ENCODE measurements around the gene PALB2.
A peak's percentile ranks its signal among the peaks of the same experiment; 100 is the strongest.
"Not testable (repeated sequence)": the region's sequence is repeated elsewhere in the genome, so short reads cannot be mapped to it uniquely, and the experiment has no call there.

PALB2 gene

DNA sequence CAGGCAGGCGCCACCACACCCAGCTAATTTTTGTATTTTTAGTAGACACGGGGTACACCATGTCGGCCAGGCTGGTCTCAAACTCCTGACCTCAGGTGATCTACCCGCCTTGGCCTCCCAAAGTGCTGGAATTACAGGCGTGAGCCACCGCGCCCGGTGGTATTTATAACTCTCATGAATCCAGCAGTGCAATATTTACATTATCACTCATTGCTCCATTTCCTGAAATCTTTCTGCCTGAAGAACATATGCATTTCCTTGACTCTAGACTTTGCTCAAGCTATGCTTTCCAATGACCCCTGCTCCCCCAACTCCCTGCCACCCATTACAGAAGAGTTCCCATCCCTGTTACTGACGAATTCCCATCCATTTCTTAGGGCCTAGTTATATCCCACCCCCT, 25.3 kb downstream of the PALB2 start:
- DNase-seq (ENCODE audit: low read depth in 2 of 2), result no peak
- H3K4me3 ChIP-seq (replicated peaks in 1 of 2; ENCODE audit: low read depth in 2 of 2, low read length in 2 of 2), result no peak overlapping the region
- TF ChIP-seq, protein P1, sequence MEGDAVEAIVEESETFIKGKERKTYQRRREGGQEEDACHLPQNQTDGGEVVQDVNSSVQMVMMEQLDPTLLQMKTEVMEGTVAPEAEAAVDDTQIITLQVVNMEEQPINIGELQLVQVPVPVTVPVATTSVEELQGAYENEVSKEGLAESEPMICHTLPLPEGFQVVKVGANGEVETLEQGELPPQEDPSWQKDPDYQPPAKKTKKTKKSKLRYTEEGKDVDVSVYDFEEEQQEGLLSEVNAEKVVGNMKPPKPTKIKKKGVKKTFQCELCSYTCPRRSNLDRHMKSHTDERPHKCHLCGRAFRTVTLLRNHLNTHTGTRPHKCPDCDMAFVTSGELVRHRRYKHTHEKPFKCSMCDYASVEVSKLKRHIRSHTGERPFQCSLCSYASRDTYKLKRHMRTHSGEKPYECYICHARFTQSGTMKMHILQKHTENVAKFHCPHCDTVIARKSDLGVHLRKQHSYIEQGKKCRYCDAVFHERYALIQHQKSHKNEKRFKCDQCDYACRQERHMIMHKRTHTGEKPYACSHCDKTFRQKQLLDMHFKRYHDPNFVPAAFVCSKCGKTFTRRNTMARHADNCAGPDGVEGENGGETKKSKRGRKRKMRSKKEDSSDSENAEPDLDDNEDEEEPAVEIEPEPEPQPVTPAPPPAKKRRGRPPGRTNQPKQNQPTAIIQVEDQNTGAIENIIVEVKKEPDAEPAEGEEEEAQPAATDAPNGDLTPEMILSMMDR (IDR thresholded peaks at IDR 0.05; ENCODE audit: low read depth, low read length), result no peak

DNA sequence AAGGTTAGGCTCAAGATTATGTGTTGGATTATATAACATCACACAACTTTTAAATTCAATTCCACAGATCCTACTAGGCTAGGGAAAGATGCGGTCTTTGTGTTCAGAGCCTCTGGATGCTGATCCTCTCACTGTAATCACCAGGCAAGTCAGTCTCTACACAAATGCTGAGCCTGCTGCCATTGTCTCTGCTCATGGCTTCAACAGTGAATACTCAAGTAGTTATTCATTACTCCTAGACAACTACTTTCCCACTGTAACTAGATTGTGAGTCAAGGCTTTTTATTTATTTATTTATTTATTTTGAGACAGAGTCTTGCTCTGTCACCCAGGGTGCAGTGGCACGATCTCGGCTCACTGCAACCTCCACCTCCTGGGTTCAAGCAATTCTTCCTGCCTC, 29.2 kb downstream of the PALB2 start:
- DNase-seq (ENCODE audit: low read depth in 2 of 2), result no peak
- TF ChIP-seq, protein P1 (IDR thresholded peaks at IDR 0.05; ENCODE audit: low read depth, low read length), result no peak
- H3K4me3 ChIP-seq (replicated peaks in 1 of 2; ENCODE audit: low read depth in 2 of 2, low read length in 2 of 2), result no peak overlapping the region

DNA sequence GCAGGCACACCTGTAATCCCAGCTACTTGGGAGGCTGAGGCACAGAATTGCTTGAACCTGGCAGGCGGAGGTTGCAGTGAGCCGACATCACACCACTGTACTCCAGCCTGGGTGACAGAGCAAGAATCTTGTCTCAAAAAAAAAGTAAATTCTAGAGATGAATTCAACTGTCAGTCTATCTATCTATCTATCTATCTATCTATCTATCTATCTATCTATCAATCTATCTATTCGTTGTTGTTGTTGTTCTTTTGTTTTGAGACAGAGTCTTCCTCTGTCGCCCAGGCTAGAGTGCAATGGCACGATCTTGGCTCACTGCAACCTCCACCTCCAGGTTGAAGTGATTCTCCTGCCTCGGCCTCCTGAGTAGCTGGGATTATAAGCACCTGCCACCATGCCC, 30.2 kb downstream of the PALB2 start:
- not testable (repeated sequence) for DNase-seq (ENCODE audit: low read depth in 2 of 2)

DNA sequence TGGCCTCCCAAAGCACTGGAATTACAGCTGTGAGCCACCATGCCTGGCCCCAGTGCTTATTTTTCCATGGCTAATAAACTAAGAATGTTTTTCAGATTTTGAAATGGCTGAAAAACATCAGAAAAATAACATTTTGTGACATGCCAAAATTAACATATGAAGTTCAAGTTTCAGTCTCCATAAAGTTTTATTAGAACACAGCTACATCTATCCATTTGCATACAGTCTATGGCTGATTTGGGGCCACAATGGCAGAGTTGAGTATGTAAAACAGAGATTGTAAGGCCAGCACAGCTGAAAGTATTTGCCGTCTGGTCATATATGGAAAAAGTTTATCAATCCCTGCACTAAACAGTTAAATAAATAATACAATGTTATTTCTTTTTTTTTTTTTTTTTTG, 31.2 kb downstream of the PALB2 start:
- TF ChIP-seq, protein P1 (IDR thresholded peaks at IDR 0.05; ENCODE audit: low read depth, low read length), result no peak
- H3K4me3 ChIP-seq (replicated peaks in 1 of 2; ENCODE audit: low read depth in 2 of 2, low read length in 2 of 2), result no peak overlapping the region
- DNase-seq (ENCODE audit: low read depth in 2 of 2), result no peak

More for the DNA sequence above, 30.2 kb downstream of the PALB2 start:
- H3K4me3 ChIP-seq (replicated peaks in 1 of 2; ENCODE audit: low read depth in 2 of 2, low read length in 2 of 2), result not testable (repeated sequence)

DNA sequence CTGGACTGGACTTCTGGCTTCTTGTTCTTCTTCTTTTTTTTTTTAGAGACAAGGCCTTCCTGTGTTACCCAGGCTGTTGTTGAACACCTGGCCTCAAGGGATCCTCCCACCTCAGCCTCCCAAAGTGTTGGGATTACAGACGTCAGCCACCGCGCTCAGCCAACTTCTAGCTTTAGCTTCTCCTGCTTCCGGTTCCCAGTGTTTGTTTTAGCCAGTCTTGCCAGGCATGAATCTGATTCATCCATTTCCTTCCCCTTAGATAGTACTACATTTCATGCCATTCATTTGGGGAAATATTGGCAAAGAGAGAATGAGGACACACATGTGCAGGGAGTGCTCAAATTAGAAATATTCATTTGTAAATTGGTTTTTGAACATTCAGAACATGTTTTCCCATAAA, 32.9 kb downstream of the PALB2 start:
- TF ChIP-seq, protein P1 (IDR thresholded peaks at IDR 0.05; ENCODE audit: low read depth, low read length), result no peak
- peak; percentile 87 to 91 for DNase-seq (ENCODE audit: low read depth in 2 of 2)
- no peak overlapping the region for H3K4me3 ChIP-seq (replicated peaks in 1 of 2; ENCODE audit: low read depth in 2 of 2, low read length in 2 of 2)

DNA sequence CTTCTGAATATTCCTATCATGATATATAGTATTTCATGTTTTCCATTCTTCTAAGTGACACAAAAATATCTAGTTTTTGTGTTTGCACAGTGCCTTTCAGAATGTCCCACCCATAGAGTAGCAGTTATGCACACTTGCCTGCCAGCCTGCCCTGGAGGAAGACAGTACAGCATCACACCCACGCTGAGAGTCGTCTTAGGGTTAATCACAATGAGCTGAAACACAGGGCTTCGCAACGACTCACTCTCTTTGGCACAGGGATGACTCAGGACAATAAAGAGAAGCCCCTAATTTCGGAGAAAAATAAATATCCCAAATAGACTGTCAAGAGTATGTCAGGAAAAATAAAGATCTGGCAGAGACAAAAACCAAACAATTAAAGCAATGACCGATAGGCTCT, 33.4 kb downstream of the PALB2 start:
- TF ChIP-seq, protein P1 (IDR thresholded peaks at IDR 0.05; ENCODE audit: low read depth, low read length), result no peak
- no peak overlapping the region for H3K4me3 ChIP-seq (replicated peaks in 1 of 2; ENCODE audit: low read depth in 2 of 2, low read length in 2 of 2)
- DNase-seq (ENCODE audit: low read depth in 2 of 2), result peak; percentile 20 to 52

DNA sequence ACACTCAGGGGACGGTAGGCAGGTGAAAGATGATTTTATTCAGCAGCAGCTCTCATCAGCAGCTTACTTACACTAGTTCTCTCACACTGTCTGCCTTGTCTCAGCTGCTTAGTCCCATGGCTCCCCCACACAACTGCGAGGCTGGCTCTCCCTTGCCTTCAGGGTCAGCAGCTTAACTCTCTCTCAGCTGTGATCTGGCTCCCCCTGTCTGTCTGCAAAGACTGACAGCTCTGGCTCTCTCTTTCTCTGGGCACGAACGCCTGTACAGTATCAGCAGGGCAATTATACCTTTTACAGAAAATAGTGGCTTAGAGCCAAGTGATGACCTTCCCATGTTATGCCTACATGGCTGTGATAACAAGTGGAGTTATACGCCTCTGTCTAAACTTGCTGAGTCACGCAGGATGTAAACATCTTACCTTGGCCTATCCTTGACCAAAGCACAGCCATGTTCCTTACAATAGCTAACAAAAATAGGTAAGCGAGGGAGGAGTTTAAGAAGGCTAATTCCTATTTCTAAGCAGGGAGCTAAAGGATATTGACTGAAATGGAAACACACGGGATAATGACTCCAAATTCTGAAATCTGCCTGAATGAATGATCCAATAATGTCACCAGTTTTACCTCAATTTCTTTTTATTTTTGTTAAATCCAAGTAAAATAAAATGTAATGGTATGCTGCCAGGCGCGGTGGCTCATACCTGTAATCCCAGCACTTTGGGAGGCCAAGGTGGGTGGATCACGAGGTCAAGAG, 43.9 kb downstream of the PALB2 start:
- H3K4me3 ChIP-seq (replicated peaks in 1 of 2; ENCODE audit: low read depth in 2 of 2, low read length in 2 of 2), result no peak overlapping the region
- DNase-seq (ENCODE audit: low read depth in 2 of 2), result peak in 1 of 2 donors; percentile 4

More for the DNA sequence above, 43.9 kb downstream of the PALB2 start:
- TF ChIP-seq, protein P1 (IDR thresholded peaks at IDR 0.05; ENCODE audit: low read depth, low read length), result peak; percentile 1

All from cardiac fibroblast (primary cell).